ENCODE data around the gene RSRP1.
"Not testable (repeated sequence)": the region's sequence is repeated elsewhere in the genome, so short reads cannot be mapped to it uniquely, and the experiment has no call there.

The RSRP1 gene

GRCh38 chr1:25256578-25256965 lies 9.3 kb upstream of the RSRP1 start:
- no peak for DNase-seq

DNA sequence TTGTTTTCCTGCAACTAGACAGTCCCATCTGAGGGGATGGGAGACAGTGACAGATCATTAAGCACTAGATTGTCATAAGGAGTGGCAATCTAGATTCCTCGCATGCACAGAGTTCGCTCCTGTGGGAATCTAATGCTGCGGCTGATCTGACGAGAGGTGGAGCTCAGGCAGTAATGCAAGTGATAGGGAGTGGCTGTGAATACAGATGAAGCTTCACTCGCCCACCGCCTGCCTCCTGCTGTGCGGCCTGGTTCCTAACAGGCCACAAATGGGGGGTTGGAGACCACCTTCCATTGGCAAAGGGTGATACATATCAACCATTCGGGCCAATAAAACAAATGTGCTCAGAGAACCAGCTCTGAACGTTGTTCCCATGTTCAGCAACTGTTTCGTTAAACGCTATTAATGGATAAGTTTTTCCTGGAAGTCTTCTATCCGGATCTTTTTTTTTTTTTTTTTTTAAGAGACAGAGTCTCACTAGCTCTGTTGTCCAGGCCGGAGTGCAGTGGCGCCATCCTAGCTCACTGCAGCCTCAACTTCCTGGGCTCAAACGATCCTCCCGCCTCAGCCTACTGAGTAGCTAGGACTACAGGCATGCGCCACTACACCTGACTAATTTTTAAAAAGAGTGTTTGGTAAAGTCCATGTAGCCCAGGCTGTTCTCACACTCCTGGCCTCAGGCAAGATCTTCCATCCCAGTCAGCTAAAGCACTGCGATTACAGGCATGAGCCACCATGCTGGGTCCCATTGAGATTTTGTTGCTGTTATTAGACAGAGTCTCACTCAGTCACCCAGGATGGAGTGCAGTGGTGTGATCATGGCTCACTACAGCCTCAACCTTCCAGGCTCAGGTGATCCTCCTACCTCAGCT lies 8.7 kb upstream of the RSRP1 start:
- DNase-seq: no peak

- DNase-seq: no peak
Observed at GRCh38 chr1:25253911-25254310, 6.7 kb upstream of the RSRP1 start.

GRCh38 chr1:25247829-25248754 lies 838 bp upstream of the RSRP1 start:
- no peak for DNase-seq

- peak; percentile 38 for DNase-seq
Observed at GRCh38 chr1:25246600-25247023, 642 bp downstream of the RSRP1 start.

DNA sequence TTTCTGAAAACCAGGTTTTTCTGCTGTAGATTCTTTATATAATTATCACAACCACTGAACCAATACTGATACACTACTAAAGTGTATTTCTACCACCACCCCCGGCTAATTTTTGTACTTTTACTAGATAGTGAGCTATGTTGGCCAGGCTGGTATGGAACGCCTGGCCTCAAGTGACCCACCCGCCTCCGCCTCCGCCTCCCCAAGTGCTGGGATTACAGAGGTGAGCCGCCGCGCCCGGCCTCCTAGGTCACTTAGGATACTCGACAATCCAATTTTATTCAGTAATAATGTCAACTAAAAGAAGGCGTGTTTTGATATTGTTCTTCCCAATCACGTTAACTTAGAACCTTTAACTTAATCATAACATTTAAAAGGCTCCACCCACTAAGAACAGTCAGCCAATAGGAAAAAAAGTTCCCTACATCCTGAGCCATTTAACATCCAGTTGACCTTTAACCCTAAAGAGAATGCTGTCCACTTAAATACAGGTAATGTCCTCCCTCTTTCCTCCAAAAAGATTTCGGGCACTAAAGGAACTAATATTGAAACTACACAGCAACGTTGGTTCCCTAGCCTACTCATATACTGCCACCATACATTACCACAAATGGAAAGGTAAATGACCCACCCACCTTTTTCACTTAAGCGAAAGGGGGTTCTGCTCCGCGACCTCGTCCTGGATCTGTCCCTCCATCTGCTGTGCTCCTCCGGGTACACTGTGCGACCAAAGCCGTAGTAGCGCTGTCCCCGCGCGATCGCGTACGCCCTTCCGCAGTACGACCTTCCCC lies 1.2 kb downstream of the RSRP1 start:
- DNase-seq: no peak

- no peak for DNase-seq
Observed at GRCh38 chr1:25245393-25245792, 1.9 kb downstream of the RSRP1 start.

DNA sequence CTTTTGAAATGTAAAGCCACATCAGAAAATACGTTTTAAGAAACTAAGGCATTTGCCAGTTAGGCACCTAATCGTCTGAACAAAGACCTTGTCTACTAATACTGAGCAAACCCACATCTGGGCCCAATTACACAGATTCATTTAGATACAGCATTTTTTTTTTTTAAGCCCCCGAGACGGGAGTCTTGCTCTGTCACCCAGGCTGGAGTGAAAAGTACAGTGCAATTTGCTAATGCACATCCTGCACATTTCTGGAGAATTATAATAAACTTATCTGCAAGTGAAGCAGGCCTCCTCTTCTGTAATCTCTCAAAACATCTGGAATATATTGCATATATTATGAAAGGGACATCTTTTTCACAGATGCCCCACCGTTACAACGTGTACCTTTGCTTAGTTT lies 3.3 kb downstream of the RSRP1 start:
- no peak for DNase-seq

- peak; percentile 90 for DNase-seq
Observed at GRCh38 chr1:25239681-25240541, 7.3 kb downstream of the RSRP1 start.

DNA sequence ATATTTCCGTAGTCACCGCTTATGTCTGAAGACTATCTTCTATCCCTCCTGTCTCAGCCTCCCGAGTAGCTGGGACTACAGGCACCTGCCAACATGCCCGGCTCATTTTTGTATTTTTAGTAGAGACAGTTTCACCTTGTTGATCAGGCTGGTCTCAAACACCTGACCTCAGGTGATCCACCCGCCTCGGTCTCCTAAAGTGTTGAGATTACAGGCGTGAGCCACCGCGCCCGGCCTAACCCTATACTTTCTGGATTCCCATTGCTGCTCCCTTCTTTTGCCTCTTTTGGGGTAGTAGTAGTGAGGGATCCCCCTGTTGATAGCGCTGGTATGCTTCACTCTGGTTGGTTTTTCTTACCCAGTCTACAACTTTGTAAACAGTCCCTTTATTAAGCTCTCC lies 9.2 kb downstream of the RSRP1 start:
- no peak for DNase-seq

- DNase-seq: not testable (repeated sequence)
Observed at GRCh38 chr1:25236261-25236660, 11.0 kb downstream of the RSRP1 start.

GRCh38 chr1:25235411-25235810 lies 11.8 kb downstream of the RSRP1 start:
- not testable (repeated sequence) for DNase-seq

- DNase-seq: peak; percentile 55
Observed at GRCh38 chr1:25232866-25233784, 14.1 kb downstream of the RSRP1 start.

DNA sequence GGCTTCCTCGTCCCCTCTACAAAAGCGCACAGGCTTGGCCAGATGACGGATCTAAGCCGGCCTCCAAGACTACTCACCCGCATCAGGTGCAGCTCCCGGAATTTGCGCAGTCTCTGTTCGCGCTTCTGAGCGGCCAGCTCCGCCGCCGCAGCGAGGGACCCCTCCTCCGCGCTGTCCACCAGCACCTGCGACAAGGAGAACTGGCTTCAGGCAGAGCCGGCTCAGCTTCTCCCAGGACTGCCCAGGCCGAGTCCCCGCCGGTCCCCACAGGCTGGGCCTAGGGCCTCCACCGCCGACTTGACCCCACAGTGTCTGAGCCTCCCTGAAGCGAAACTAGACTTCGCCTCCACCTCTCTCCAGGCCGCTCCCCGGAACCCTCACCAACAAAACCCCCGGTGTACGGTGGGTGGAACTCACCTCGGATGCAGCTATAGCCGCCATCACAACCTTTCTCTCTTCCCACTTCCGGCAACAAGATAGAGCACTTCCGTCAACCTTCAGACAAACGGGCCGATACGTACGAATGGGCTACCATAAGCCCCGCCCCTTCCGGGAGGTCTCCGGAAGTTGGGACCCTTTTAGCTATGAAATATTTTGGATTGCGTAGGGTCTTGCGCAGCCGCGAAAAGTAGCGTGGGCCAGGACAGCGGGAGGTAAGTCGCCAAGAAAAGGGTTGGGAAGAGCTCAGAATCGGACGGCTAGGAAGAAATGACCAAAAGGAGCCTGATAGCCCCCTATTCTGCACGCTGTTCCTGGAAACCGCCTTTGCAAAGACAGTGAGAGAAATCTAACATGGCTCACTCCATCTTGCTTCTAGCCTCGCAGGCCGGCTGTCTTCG lies 15.0 kb downstream of the RSRP1 start, which contains the start of gene SYF2:
Gene SYF2 (minus strand): TSS at position 476 of the 839 bp plus-strand sequence. CDS start 35 bp downstream, at position 441.
- DNase-seq: peak; percentile 90

GRCh38 chr1:25223471-25223870 lies 23.8 kb downstream of the RSRP1 start:
- no peak for DNase-seq

DNA sequence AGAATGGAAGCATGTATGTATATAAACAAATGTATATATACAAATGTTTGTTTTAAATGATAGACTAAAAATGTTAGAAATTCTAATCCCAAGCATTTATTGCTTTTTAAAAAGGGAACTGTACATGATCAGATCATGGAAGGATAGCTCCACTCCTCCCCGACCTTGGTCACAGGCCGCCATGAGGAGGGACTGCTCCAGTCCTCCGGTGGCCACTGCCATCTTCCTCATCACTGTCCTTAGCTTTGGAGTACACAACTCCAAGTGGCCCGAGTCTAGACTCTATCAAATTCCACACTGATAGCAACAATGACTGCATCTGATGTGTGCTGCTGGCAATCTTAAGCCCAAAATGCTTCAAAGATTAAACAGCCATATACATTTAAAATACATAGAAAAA lies 24.6 kb downstream of the RSRP1 start:
- no peak for DNase-seq

DNA sequence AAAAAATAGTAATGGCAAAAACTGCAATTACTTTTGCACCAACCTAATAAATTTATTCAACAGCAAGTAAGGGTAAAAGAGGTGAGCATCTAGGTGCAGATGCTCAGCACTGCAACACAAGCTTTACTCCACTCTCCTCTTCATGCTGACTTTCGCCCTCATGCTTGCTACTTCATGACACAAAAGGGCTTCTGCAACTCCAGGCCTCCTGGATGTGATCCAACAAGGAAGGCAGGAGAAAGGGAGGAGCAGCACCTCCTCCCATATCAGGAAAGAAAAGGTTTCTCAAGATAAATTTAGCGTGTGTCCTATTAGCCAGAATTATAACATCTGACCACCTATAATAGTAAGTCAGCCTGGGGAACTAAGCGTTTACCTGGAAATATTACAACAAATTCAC lies 26.6 kb downstream of the RSRP1 start:
- no peak for DNase-seq

GRCh38 chr1:25219661-25220251 lies 27.5 kb downstream of the RSRP1 start:
- DNase-seq: no peak

GRCh38 chr1:25217598-25218232 lies 29.5 kb downstream of the RSRP1 start:
- DNase-seq: no peak

Measured in activated naive CD4-positive, alpha-beta T cell treated with Interleukin-2 at 50 U/mL for 16 hours (primary cell).